HepG2 (cell line): ENCODE measurements around the gene DCAF4. TPM values are rescaled to one million over a fixed set of nuclear protein-coding genes. Genes with fewer than 3 reads are reported as not detected.

Experiments
- ATAC-seq: fragments of 200-7000 bp; cut with Tn5 transposase; 3 replicates; pipeline ENCODE4 v1.9.1; 2020; ENCODE audit warnings: mild to moderate bottlenecking, moderate library complexity
- BruUV-seq: library from RNA; stranded (reverse); fragments of 400-500 nt; replicated peaks from 2 replicates; lab custom pipeline; 2021; lab: Mats Ljungman, UMichigan
- CTCF ChIA-PET: fragments of 300-600 bp; formaldehyde crosslinking; extraction: SDS; loops from one replicate; lab custom pipeline; 2021; ENCODE audit warnings: low total read pairs, inconsistent platforms, low intra/inter-chr PET ratio; lab: Yijun Ruan, JAX
- POLR2A ChIA-PET: fragments of 350-600 bp; sonication (Branson Sonifier 250); formaldehyde crosslinking; loops from one replicate; lab custom pipeline; 2020; ENCODE audit warnings: antibody characterized with exemption, inconsistent platforms; lab: Yijun Ruan, JAX
- DNase-seq: peaks from one replicate; pipeline ENCODE4 v3.0.0-alpha.2; 2015; ENCODE audit warnings: low spot score
- FAIRE-seq: peaks from 3 replicates; lab custom pipeline; 2011; peaks lifted over from hg19 to GRCh38; lab: Jason Lieb, UNC
- H2AFZ ChIP-seq: one replicate; pipeline ENCODE4 v1.6.1; 2011; ENCODE audit warnings: low read length, inconsistent platforms
- H3K27ac ChIP-seq: fragments of 300-600 bp; 3 replicates; pipeline ENCODE4 v1.8.0; 2011; ENCODE audit warnings: mixed run types, mild to moderate bottlenecking, mixed read lengths, low read length, inconsistent platforms; ENCODE audit not compliant: insufficient read depth; ENCODE audit errors: extremely low read length
- H3K27me3 ChIP-seq, 2 experiments: fragments of 200-600 bp in 1 of 2; 2 replicates in 1 of 2; 3 replicates in 1 of 2; pipeline versions ENCODE4 v1.6.0 to v1.8.0; 2011; ENCODE audit warnings: low read length in 2 of 2, mild to moderate bottlenecking in 2 of 2, moderate library complexity in 2 of 2, inconsistent platforms in 1 of 2; ENCODE audit not compliant: insufficient read depth in 2 of 2, control insufficient read depth in 1 of 2
- H3K36me3 ChIP-seq, 2 experiments: fragments of 200-600 bp in 1 of 2; replicated peaks in 1 of 2; 2 replicates in 1 of 2; 3 replicates in 1 of 2; pipeline versions ENCODE4 v1.5.1 to v1.8.0; 2011; ENCODE audit warnings: low read length in 2 of 2, inconsistent platforms in 1 of 2; ENCODE audit not compliant: insufficient read depth in 2 of 2, control insufficient read depth in 1 of 2
- H3K4me1 ChIP-seq: 2 replicates; pipeline ENCODE4 v1.5.1; 2012; ENCODE audit warnings: low read length, inconsistent platforms; ENCODE audit not compliant: insufficient read depth
- H3K4me2 ChIP-seq: 2 replicates; pipeline ENCODE4 v1.6.0; 2011; ENCODE audit warnings: low read depth, low read length, inconsistent platforms
- H3K4me3 ChIP-seq, 3 experiments: fragments of 200-600 bp in 1 of 3; sonication (generic), shearing (Covaris generic) in 1 of 3; replicated peaks in 1 of 3; 2 replicates each; pipeline ENCODE4 v1.5.1; 2011 to 2016; ENCODE audit warnings: low read length in 3 of 3, inconsistent platforms in 2 of 3, low read depth in 2 of 3, mild to moderate bottlenecking in 2 of 3, control low read depth in 1 of 3, mixed read lengths in 1 of 3; ENCODE audit not compliant: insufficient read depth in 1 of 3
- H3K79me2 ChIP-seq: one replicate; pipeline ENCODE4 v1.6.1; 2011; ENCODE audit warnings: low read length, inconsistent platforms; ENCODE audit not compliant: insufficient read depth
- H3K9ac ChIP-seq: 2 replicates; pipeline ENCODE4 v1.6.0; 2011; ENCODE audit warnings: mild to moderate bottlenecking, low read depth, low read length, inconsistent platforms; ENCODE audit not compliant: insufficient read depth
- H3K9me3 ChIP-seq: 2 replicates; pipeline ENCODE4 v1.5.1; 2012; ENCODE audit warnings: mild to moderate bottlenecking, low read length
- H4K20me1 ChIP-seq: 2 replicates; pipeline ENCODE4 v1.6.0; 2011; ENCODE audit warnings: inconsistent platforms, mild to moderate bottlenecking, low read length, moderate library complexity; ENCODE audit not compliant: insufficient read depth
- ATF7 ChIP-seq, 2 experiments: fragments of 450-650 bp in 1 of 2; sonication (generic) in 1 of 2; formaldehyde crosslinking in 1 of 2; IDR thresholded peaks; 2 replicates each; pipeline versions ENCODE4 v1.4.0 to v1.6.1; 2016 to 2020; ENCODE audit warnings: antibody characterized with exemption in 1 of 2, mild to moderate bottlenecking in 1 of 2, missing genetic modification reagents in 1 of 2
- BORCS8-MEF2B ChIP-seq: sonication (generic); formaldehyde crosslinking; IDR thresholded peaks from 2 replicates; pipeline ENCODE4 v1.8.0; 2022; ENCODE audit warnings: mild to moderate bottlenecking, missing genetic modification reagents
- E2F2 ChIP-seq: sonication (generic); formaldehyde crosslinking; IDR thresholded peaks from 2 replicates; pipeline ENCODE4 v1.4.0; 2020; ENCODE audit warnings: missing genetic modification reagents, borderline replicate concordance
- FOXM1 ChIP-seq: sonication (generic); formaldehyde crosslinking; IDR thresholded peaks from 2 replicates; pipeline ENCODE4 v1.5.0; 2020; ENCODE audit warnings: missing genetic modification reagents
- MYNN ChIP-seq: sonication (generic); formaldehyde crosslinking; IDR thresholded peaks from 2 replicates; pipeline ENCODE4 v1.4.0; 2020; ENCODE audit warnings: mild to moderate bottlenecking, low read depth, missing genetic modification reagents
- SAP130 ChIP-seq: IDR thresholded peaks from 2 replicates; pipeline ENCODE4 v1.6.1; 2016; ENCODE audit warnings: low read depth
- SSRP1 ChIP-seq: IDR thresholded peaks from 2 replicates; pipeline ENCODE4 v1.6.1; 2016; ENCODE audit warnings: control low read depth
- TCF7 ChIP-seq: sonication (generic); IDR thresholded peaks from 2 replicates; pipeline ENCODE4 v1.6.1; 2016; ENCODE audit warnings: antibody characterized with exemption, low read depth
- THRA ChIP-seq: sonication (generic); formaldehyde crosslinking; IDR thresholded peaks from 2 replicates; pipeline ENCODE4 v1.4.0; 2020; ENCODE audit warnings: missing genetic modification reagents, borderline replicate concordance
- TRAFD1 ChIP-seq: sonication (generic); formaldehyde crosslinking; IDR thresholded peaks from 2 replicates; pipeline ENCODE4 v1.5.1; 2020; ENCODE audit warnings: missing genetic modification reagents, mild to moderate bottlenecking, borderline replicate concordance
- ZFY ChIP-seq: sonication (generic); formaldehyde crosslinking; IDR thresholded peaks from 2 replicates; pipeline ENCODE4 v1.4.0; 2020; ENCODE audit warnings: missing genetic modification reagents
- ZNF441 ChIP-seq: sonication (generic); formaldehyde crosslinking; IDR thresholded peaks from 2 replicates; pipeline ENCODE4 v1.7.0; 2021; ENCODE audit warnings: missing genetic modification reagents, borderline replicate concordance
- WGBS: methylation state at CpG from one replicate; pipeline ENCODE4 v1.1.6; 2017; ENCODE audit warnings: low lambda C conversion rate; 5-methylcytosine and 5-hydroxymethylcytosine counted together
- in situ Hi-C: cut with HindIII; loops from 2 replicates; pipeline ENCODE4 v1.10.0; 2017; ENCODE audit warnings: low pct_unique_long_range_greater_than_20kb; ENCODE audit not compliant: extremely low pct_ligation_motif_present
- intact Hi-C: fragments of 100-400 bp; cut with micrococcal nuclease; formaldehyde crosslinking; loops from one replicate; pipeline ENCODE4 v1.10.0; 2022; ENCODE audit not compliant: unreplicated experiment
- polyA plus RNA-seq, 8 experiments: library from polyadenylated mRNA; depleted of rRNA in 3 of 8; stranded (reverse) in 7 of 8; unstranded in 1 of 8; fragments of >200 nt; fragmentation: Illumina TruSeq in 4 of 8; extraction: Trizol in 4 of 8; gene quantifications; 2 replicates each; pipeline versions ENCODE4 v1.2.1 to v1.2.3, GENCODE V29; 2011 to 2016; ENCODE audit warnings: low read depth in 4 of 8, missing spikeins in 1 of 8, mixed read lengths in 1 of 8; ENCODE audit not compliant: insufficient read depth in 1 of 8
- total RNA-seq, 5 experiments: library from RNA; depleted of rRNA; stranded (reverse); fragments of >200 nt; fragmentation: Illumina TruSeq; extraction: Trizol; gene quantifications; 2 replicates each; pipeline ENCODE4 v1.2.3, GENCODE V29; 2016; ENCODE audit warnings: low read depth in 1 of 5
- TF ChIP-seq, protein P1 (sequence below): IDR thresholded peaks from 2 replicates; pipeline ENCODE4 v1.6.1; 2016; ENCODE audit warnings: mild to moderate bottlenecking, missing biosample characterization, missing genetic modification reagents
- TF ChIP-seq, protein P2 (sequence below), 2 experiments: sonication (generic) in 1 of 2; formaldehyde crosslinking in 1 of 2; IDR thresholded peaks; 2 replicates each; pipeline versions ENCODE4 v1.5.1 to v1.6.1; 2011 to 2020; ENCODE audit warnings: borderline replicate concordance in 1 of 2, low read depth in 1 of 2, low read length in 1 of 2, mild to moderate bottlenecking in 1 of 2, missing genetic modification reagents in 1 of 2, moderate library complexity in 1 of 2
- TF ChIP-seq, protein P3 (sequence below): IDR thresholded peaks from 2 replicates; pipeline ENCODE4 v1.6.1; 2012; ENCODE audit warnings: inconsistent platforms

DCAF4 gene
- total and polyA plus RNA-seq, 2 of the 13 experiments (the other 11 are each of a cell fraction or from before 2014, with no cell fraction given) = 18.8 to 21.1 TPM

DNA sequence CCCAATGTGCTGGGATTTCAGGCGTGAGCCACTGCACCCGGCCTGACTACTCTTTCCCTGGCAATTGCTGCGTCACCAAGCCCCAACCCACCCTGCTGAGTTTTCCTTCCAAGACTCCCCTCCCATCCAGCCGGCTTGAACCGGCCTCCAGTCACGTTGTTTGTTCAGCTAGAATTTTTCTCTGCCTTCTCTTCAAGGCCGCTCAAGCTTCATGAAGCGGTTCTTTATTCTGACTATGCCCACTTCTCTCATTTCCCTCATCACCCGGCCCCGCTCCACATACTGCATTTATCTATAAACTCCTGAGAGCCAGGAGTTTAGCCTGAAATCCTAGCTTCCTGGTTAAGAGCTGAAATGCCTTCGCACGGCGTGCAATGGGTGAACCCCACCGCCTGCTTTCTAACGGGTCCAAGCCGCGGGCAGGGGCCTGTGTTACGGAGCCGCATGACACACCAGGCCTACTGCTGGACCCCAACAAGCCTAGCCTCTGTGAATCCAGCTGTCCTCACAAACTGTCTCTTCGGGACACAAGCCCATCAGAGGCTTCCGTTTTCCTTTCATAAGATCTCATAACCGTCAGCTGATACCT, 999 bp upstream of the DCAF4 start:
- Histone ChIP-seq H3K27me3 (no peaks in the 10 kb centered on the region; a peak in 1 of 5 replicates), H3K9ac (peak overlapping the region; percentile 66), H3K9me3 (no peaks in the 10 kb centered on the region), H3K27ac (peak overlapping the region; percentile 35), H3K4me3 (peak overlapping the region; percentile 41 to 98 (median 66)), H3K79me2 (peaks cover 11% of the 10 kb centered on the region), H4K20me1 (no peaks in the 10 kb centered on the region), H3K4me1 (peaks cover 18% of the 10 kb centered on the region), H3K4me2 (peak overlapping the region; percentile 86), H3K36me3 (no peaks in the 10 kb centered on the region), H2AFZ (peak overlapping the region; percentile 82)
- in situ Hi-C loops (no loop called here), intact Hi-C loops (no loop called here)
- ATAC-seq (peak; percentile 18), DNase-seq (peak; percentile 15), FAIRE-seq (no peak)
- BruUV-seq = TSS peak; percentile 87
- 14% methylated on average over 21 of the region's 22 CpGs for WGBS
- POLR2A ChIA-PET = interaction anchor here (1.4 to 1.8 kb wide), 2 partner anchors 31 to 38 kb away, joined by 4 to 5 read pairs; partner anchors contain the start of gene DPF3
- CTCF ChIA-PET = interaction anchor here (0.7 kb wide), 1 partner anchor 142 kb away, joined by 3 read pairs; no protein-coding TSS in a partner anchor
- TF ChIP-seq TRAFD1 (CRISPR knock-in tag) (0 out of 2 replicates have a peak, but pooled peaks have one; percentile 76), ZNF441 (CRISPR knock-in tag) (no peak), FOXM1 (CRISPR knock-in tag) (no peak), MYNN (0 out of 2 replicates have a peak, but pooled peaks have one; percentile 44), BORCS8-MEF2B (CRISPR knock-in tag) (0 out of 2 replicates have a peak, but pooled peaks have one; percentile 64), SSRP1 (CRISPR knock-in tag) (no peak), ATF7 (IDR thresholded peaks at IDR 0.05) (no peak), ATF7 (CRISPR knock-in tag; IDR thresholded peaks at IDR 0.05) (no peak), E2F2 (CRISPR knock-in tag) (peak; percentile 35; the same call in 1 of the 2 replicates), SAP130 (CRISPR knock-in tag) (0 out of 2 replicates have a peak, but pooled peaks have one; percentile 5), ZFY (CRISPR knock-in tag) (peak; percentile 48; the same call in 1 of the 2 replicates), THRA (CRISPR knock-in tag) (peak; percentile 21; the same call in 1 of the 2 replicates), TCF7 (no peak)
- TF ChIP-seq, protein P1, sequence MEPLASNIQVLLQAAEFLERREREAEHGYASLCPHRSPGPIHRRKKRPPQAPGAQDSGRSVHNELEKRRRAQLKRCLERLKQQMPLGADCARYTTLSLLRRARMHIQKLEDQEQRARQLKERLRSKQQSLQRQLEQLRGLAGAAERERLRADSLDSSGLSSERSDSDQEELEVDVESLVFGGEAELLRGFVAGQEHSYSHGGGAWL (CRISPR knock-in tag) = peak; percentile 7; the same call in 1 of the 2 replicates
- TF ChIP-seq, protein P2, sequence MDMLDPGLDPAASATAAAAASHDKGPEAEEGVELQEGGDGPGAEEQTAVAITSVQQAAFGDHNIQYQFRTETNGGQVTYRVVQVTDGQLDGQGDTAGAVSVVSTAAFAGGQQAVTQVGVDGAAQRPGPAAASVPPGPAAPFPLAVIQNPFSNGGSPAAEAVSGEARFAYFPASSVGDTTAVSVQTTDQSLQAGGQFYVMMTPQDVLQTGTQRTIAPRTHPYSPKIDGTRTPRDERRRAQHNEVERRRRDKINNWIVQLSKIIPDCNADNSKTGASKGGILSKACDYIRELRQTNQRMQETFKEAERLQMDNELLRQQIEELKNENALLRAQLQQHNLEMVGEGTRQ (IDR thresholded peaks at IDR 0.05; ENCODE audit: low read depth, low read length) = no peak
- TF ChIP-seq, protein P2 (CRISPR knock-in tag; IDR thresholded peaks at IDR 0.05; ENCODE audit: borderline replicate concordance) = 0 out of 2 replicates have a peak, but pooled peaks have one; percentile 4
- TF ChIP-seq, protein P3, sequence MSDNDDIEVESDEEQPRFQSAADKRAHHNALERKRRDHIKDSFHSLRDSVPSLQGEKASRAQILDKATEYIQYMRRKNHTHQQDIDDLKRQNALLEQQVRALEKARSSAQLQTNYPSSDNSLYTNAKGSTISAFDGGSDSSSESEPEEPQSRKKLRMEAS = peak; percentile 58
